ENCODE data around the gene CPTP. TPM values are rescaled to one million over a fixed set of nuclear protein-coding genes. Genes with fewer than 3 reads are reported as not detected.
A peak's percentile ranks its signal among the peaks of the same experiment; 100 is the strongest.

The CPTP gene
- total RNA-seq, 1 experiment from 2014 or later = 31.1 TPM

DNA sequence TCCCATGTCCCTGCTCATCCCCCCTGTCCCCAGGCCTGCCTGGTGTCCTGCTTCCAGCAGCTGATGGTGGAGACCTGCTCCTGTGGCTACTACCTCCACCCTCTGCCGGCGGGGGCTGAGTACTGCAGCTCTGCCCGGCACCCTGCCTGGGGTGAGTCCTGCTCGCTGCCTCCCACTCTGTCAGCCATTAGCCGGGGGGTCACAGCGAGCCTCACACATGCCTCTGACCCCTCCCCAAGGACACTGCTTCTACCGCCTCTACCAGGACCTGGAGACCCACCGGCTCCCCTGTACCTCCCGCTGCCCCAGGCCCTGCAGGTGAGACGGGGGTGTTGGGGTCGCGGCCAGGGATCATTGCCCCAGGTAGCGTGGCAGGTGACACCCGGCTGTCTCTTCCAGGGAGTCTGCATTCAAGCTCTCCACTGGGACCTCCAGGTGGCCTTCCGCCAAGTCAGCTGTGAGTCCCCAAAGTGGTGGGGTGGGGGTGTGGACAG is 34.3 kb upstream of the CPTP start:
- no peak overlapping the region for H3K4me3 ChIP-seq
- DNase-seq = peak; percentile 62
- H3K27me3 ChIP-seq = no peaks in the 10 kb centered on the region
- H3K36me3 ChIP-seq = no peaks in the 10 kb centered on the region
- no peaks in the 10 kb centered on the region for H3K9me3 ChIP-seq

GRCh38 chr1:1291023-1291528 is 33.5 kb upstream of the CPTP start:
- Histone ChIP-seq H3K27me3 (no peaks in the 10 kb centered on the region), H3K4me3 (no peak overlapping the region), H3K9me3 (no peaks in the 10 kb centered on the region), H3K36me3 (no peaks in the 10 kb centered on the region)
- no peak for DNase-seq

DNA sequence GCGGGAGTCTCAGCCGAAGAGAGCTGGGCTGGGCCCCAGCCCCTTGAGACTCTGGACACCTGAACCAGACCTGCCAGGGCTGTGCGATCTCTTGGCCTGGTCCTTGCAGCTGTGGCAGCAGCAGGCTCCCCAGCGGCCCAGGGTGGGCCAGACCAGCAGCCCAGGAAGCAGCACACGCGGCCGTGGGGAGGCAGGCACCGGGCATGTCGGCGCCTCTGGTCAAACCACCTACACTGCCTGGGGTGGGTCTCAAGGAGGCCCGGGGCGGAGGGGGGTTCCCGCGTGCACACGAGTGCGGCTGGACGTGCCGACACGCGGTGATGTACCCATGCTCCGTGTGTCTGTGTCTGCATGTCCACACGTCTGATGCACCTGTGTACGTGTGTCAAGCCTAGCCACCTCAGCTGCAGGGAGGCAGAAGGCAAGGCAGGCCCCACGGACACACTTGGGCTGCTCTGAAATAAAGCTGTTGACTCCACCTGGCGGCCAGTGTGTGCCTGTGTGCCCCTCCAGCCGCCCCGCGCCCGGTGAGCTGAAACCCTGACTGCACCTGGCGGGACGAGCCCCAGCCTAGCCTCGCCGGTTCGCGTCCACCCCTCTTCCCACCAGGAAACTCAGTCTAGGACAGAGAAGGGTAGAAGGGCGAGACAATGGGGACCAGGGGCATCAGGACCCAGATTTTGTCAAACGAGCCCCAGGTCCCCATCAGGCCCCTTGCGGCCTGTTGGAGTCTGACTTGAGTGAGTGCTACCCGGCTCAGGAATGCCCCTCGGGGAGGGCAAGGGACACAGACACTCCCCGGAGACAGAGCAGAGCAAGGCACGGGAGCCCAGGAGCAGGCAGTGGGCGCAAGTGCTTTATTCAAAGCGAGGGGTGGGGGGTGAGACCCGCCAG is 32.8 kb upstream of the CPTP start:
- peak; percentile 38 for DNase-seq
- H3K9me3 ChIP-seq = no peaks in the 10 kb centered on the region

DNA sequence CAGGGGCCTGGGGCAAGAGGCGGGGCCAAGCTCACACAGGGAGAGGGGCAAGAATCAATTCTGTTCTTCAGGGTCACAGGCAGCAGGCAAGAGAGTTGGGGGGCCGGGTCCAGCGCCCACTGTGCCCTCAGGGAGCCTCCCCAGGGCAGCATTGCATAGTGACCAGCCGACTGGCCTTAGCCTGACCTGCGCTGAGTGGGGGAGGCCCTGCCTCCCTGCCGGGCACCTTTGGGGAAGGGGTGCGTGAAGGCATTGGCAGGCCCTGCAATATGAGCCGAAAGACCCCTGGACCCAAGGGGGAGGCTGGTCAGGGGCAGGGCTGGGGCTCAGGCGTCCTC is 32.2 kb upstream of the CPTP start:
- DNase-seq = no peak
- H3K27me3 ChIP-seq = no peaks in the 10 kb centered on the region
- H3K4me3 ChIP-seq = no peak overlapping the region
- no peaks in the 10 kb centered on the region for H3K36me3 ChIP-seq
- no peaks in the 10 kb centered on the region for H3K9me3 ChIP-seq

More for the DNA sequence above, 32.8 kb upstream of the CPTP start:
- H3K4me3 ChIP-seq = no peak overlapping the region
- no peaks in the 10 kb centered on the region for H3K36me3 ChIP-seq
- no peaks in the 10 kb centered on the region for H3K27me3 ChIP-seq

- DNase-seq = no peak
- no peaks in the 10 kb centered on the region for H3K36me3 ChIP-seq
- H3K27me3 ChIP-seq = no peaks in the 10 kb centered on the region
- no peak overlapping the region for H3K4me3 ChIP-seq
- H3K9me3 ChIP-seq = no peaks in the 10 kb centered on the region
These were observed 31.8 kb upstream of the CPTP start for GRCh38 chr1:1292851-1293250.

DNA sequence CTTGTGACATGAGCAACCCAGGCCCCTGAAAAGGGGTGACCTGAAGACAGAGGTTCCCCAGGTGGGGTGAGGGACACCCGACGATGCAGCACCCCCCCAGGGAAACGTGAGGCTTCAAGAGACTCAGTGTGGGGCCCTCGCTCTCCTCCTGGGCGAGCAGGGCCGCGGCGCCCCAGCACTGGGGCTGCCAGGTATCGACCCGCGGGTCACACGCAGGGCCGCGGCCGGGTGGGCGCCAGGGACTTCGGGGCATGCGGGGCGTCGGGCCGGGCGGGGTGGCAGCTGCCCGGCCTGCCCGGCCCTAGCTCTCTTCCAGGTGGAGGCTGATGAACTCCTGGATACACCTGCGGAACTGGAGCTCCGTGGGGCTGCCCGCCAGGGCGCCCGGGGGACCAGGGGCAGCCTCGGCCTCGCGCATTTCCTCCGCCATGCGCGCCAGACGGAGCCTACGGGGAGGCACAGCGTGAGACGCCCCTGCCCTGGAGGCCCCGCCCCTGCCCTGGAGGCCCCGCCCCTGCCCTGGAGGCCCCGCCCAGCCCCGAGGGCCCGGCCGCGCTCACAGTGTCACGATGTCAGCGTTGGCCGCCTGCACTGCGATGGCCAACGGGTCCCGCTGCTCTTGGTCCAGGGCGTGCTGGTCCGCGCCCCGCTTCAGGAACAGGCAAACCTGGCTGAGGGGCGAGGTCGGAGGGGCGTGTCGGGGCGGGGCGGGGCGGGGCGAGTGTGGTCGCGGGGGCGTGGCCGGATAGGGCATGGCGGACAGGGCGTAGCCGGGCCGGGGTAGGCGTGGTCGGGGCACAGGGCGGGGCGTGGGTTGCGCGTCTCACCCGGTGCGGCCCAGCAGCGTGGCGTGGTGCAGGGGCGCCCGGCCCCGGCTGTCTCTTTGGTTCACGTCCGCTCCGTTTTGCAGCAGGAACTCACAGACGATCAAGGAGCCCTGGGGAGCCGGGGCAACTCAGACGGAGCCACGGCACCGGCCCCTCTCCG is 31.0 kb upstream of the CPTP start:
- Histone ChIP-seq H3K27me3 (no peaks in the 10 kb centered on the region), H3K9me3 (no peaks in the 10 kb centered on the region), H3K36me3 (no peaks in the 10 kb centered on the region), H3K4me3 (no peak overlapping the region)
- no peak for DNase-seq

- DNase-seq = no peak
- Histone ChIP-seq H3K36me3 (no peaks in the 10 kb centered on the region), H3K4me3 (no peak overlapping the region), H3K9me3 (no peaks in the 10 kb centered on the region), H3K27me3 (no peaks in the 10 kb centered on the region)
These were observed 30.2 kb upstream of the CPTP start for GRCh38 chr1:1294250-1294890.

DNA sequence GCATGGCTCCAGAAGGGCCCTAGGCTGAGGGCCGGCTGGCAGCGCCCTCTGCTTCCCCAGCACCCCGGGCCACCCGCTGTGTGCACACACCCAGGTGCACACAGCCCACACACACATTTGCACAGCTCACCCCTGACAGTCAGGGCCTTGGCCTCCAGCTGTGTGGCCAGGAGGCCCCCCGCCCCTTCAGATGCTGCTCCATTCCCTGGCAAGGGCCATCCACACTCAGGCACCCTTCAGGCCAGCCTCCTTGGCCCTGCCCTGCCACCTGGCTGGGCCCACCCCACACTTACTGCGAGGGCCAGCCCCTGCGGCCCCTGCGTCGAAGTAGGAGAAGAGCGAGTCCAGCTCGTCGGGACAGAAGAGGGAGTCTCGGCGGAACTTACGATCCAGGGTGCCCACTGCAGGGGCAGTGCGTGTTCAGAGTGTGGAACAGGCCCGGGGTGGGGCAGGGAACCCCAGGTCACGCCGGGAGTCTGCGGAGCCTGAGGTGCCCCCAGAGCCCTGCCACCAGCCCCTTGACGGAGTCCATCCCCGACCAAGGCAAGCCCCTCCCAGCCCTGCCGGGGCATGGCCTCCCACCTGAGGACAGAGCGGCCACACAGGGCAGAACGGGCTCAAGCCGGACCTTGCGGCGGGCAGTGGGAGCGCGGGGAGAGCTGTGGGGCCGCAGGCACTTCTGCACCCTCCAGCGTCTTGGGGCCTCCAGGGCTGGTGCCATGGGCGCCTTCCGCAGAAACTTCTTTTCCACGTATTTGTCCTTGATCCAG is 29.3 kb upstream of the CPTP start:
- Histone ChIP-seq H3K4me3 (no peak overlapping the region), H3K36me3 (no peaks in the 10 kb centered on the region), H3K9me3 (no peaks in the 10 kb centered on the region), H3K27me3 (no peaks in the 10 kb centered on the region)
- DNase-seq = no peak

DNA sequence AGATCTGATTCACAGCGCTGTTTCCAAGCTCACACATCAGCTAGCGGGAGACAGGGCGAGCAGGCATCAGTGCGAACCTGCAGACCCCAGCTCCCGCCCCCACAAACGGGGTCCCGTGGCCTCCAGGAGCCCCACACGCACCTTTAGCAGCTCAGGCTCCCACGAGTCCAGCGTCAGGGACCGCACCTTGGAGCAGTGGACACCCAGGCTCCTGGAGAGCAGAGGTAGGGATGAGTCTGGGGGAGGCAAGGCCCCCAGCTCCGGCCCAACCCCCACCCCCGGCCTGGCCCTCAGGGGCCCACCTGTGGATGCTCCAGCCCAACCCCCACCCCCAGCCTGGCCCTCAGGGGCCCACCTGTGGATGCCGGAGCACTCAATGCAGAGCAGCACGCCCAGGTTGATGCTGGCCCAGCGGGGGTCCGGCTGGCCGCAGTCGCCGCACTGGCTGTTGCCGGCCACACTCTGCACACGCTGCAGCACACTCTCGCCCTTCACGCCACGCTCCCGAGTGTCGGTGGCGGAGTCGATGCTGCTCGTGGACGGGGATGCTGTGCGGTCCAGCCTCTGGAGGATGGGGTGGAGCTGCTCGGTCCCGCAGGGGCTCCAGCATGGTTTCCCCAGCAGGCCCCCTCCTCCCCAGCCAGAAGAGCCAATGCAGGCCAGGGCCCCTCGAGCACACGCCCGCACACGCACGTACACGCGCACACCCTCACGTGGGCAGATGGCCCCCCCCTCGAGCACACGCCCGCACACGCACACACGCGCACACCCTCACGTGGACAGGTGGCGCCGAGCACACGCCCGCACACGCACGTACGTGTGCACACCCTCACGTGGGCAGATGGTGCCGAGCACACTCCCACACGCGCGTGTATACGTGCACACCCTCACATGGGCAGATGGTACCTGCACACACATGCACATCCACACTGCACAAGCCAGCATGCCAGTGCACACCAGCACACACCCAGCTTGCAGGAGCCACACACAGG is 28.2 kb upstream of the CPTP start:
- no peaks in the 10 kb centered on the region for H3K27me3 ChIP-seq
- H3K4me3 ChIP-seq = no peak overlapping the region
- no peaks in the 10 kb centered on the region for H3K9me3 ChIP-seq
- H3K36me3 ChIP-seq = no peaks in the 10 kb centered on the region
- DNase-seq = no peak

DNA sequence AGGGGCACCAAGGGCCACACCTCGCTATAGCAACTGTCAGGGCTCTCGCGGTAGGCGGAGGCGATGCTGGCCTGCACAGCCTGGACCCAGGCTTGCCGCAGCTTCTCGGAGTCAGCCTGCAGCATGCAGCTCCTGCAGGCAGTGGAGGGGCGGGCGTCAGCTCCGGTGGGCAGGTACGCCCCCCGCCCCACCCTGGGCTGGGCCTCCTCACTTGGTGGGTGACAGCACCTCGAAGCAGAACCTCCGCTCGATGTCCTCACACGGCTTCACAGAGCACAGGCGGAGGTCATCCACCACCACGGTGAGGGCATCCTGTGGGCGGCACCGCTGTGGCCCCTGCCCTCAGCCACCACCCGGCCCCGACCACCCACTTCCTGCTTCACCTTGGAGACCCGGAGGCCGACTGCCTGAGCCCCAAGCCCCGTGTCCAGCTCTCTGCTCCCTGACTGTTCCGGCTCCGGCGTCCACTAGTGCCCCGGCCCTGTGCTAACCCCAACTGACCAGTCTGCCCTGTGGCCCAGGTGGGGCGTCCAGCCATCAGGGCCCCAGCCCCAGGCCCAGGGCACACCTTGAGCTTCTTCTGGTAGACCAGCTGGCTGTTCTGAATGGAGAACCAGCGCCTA is 26.7 kb upstream of the CPTP start:
- Histone ChIP-seq H3K4me3 (no peak overlapping the region), H3K9me3 (no peaks in the 10 kb centered on the region), H3K36me3 (no peaks in the 10 kb centered on the region), H3K27me3 (no peaks in the 10 kb centered on the region)
- no peak for DNase-seq

DNA sequence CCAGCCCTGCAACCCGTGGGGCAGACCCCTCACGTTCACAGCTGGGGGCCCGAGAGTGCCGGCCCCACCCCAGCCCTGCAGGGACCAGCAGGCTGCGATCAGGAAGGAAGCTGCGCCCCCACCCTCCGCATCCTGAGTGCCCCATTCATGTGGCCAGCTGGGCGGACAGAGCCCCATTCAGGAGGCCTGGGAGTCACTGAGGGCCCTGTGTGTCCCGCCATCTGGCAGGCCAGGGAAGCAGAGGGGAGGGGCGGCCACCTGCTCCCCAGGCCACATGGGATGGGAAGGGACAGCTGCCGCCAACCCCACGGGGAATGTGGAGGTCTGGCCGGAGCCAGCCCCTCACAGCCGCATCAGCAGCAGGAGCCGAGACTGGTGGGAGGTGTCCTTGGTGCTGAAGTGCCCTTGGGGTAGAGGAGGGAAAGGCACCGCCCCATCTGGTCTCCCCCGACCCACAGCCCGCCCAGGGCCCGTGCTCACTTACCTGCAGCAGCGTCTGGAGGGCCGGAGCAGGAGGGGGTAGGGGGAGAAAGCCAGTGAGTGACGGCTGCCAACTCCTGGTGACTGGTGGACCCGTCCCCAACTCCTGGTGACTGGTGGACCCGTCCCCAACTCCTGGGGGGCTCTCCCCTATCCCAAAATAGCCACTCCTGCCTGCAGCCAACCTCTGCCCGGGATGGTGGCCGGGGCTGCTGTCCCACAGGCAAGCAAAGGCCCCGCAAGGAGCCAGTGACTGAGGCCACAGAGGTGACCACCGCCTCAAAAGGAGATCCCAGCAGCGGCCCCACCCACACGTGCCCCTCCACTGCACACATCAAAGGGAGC is 25.5 kb upstream of the CPTP start:
- DNase-seq = no peak
- H3K36me3 ChIP-seq = no peaks in the 10 kb centered on the region
- no peak overlapping the region for H3K4me3 ChIP-seq
- no peaks in the 10 kb centered on the region for H3K27me3 ChIP-seq
- no peaks in the 10 kb centered on the region for H3K9me3 ChIP-seq

GRCh38 chr1:1299686-1300351 is 24.8 kb upstream of the CPTP start:
- Histone ChIP-seq H3K36me3 (no peaks in the 10 kb centered on the region), H3K9me3 (no peaks in the 10 kb centered on the region), H3K27me3 (no peaks in the 10 kb centered on the region), H3K4me3 (no peak overlapping the region)
- no peak for DNase-seq

- Histone ChIP-seq H3K9me3 (no peaks in the 10 kb centered on the region), H3K27me3 (no peaks in the 10 kb centered on the region), H3K4me3 (no peak overlapping the region), H3K36me3 (no peaks in the 10 kb centered on the region)
- DNase-seq = no peak
These were observed 24.3 kb upstream of the CPTP start for GRCh38 chr1:1300352-1300739.
